Tibial nerve (tissue), 3 donors: ENCODE results near the gene TTC33.

Experiments used
- POLR2A ChIP-seq, 2 donors: fragments of 450-650 bp; IDR thresholded peaks; one replicate each; pipeline ENCODE4 v1.6.1; 2017; ENCODE audit warnings: antibody characterized with exemption in 2 of 2, mild to moderate bottlenecking in 2 of 2, moderate library complexity in 2 of 2
- TF ChIP-seq, protein P1 (sequence below), 5 experiments: fragments of 200-600 bp in 3 of 5; fragments of 450-650 bp in 2 of 5; sonication (generic) in 3 of 5; IDR thresholded peaks; one replicate each; pipeline ENCODE4 v1.5.1; 2016 to 2019; ENCODE audit warnings: antibody characterized with exemption in 5 of 5, mild to moderate bottlenecking in 3 of 5, moderate library complexity in 2 of 5

DNA sequence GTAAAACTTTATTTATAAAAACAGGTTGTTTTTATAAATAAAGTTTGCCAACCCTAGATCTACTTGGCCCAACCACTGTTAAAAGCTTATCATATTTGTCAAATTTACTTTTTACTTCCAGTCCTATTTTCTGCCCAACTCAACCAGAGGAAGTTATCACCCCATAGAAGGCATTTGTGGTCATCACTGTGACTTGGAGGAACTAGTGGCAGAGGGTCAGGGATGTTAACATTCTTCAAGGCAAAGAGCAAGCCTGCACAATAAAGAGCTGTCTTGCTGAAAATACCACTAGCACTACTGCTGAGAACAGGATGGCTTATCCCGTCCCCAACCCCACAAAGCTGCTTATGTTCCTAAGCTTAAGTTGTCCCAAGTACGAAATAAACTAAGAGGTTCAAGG lies 22.3 kb downstream of the TTC33 start:
- no peak for TF ChIP-seq POLR2A (IDR thresholded peaks at IDR 0.05)
- TF ChIP-seq, protein P1, sequence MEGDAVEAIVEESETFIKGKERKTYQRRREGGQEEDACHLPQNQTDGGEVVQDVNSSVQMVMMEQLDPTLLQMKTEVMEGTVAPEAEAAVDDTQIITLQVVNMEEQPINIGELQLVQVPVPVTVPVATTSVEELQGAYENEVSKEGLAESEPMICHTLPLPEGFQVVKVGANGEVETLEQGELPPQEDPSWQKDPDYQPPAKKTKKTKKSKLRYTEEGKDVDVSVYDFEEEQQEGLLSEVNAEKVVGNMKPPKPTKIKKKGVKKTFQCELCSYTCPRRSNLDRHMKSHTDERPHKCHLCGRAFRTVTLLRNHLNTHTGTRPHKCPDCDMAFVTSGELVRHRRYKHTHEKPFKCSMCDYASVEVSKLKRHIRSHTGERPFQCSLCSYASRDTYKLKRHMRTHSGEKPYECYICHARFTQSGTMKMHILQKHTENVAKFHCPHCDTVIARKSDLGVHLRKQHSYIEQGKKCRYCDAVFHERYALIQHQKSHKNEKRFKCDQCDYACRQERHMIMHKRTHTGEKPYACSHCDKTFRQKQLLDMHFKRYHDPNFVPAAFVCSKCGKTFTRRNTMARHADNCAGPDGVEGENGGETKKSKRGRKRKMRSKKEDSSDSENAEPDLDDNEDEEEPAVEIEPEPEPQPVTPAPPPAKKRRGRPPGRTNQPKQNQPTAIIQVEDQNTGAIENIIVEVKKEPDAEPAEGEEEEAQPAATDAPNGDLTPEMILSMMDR (IDR thresholded peaks at IDR 0.05) = no peak
